ENCODE data around the gene SYT1. TPM values are rescaled to one million over a fixed set of nuclear protein-coding genes. Genes with fewer than 3 reads are reported as not detected.

Gene SYT1
- total RNA-seq, 1 donor from 2014 or later = 0.36 TPM

DNA sequence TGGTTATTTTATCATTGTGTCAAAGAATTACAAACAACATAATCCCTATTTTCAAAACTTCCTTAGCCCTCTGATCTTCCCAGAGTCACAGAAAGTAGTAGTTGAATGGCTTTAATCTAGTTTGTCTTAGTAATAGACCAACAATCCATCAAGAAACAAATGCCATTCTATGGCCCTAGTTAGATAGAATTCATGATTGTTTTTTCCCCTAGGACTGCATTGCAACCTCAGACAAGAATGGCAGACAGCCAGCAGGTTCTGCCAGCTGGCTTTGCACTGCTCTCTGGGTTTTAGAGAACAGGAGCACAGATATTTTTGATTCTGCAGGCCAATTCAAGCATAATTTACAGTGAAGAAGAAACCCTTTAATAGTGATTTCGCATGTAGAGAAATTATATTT is 33.8 kb downstream of the SYT1 start:
- ATAC-seq = no peak

DNA sequence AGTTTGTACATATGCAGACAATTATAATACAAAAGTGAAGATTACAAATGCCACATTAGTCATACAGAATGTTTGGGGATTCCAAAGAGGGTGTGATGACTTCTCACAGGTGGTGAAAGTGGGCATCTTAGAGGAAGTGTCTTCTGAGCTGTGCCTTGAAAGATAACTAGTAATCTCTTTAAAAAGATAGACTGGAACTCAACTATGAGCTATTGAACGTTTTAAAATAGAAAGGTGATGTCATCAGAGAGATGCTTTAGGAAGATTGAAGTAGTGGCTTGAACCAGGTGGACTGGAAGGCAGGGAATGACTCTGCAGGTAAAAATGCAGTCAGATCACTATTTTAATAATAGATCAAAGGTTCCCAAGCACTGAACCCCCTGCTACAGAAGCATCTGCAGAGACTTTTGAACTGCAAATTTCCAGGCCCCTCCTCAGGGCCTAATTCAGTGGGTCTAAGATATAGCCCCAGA is 50.3 kb downstream of the SYT1 start:
- no peak for ATAC-seq

DNA sequence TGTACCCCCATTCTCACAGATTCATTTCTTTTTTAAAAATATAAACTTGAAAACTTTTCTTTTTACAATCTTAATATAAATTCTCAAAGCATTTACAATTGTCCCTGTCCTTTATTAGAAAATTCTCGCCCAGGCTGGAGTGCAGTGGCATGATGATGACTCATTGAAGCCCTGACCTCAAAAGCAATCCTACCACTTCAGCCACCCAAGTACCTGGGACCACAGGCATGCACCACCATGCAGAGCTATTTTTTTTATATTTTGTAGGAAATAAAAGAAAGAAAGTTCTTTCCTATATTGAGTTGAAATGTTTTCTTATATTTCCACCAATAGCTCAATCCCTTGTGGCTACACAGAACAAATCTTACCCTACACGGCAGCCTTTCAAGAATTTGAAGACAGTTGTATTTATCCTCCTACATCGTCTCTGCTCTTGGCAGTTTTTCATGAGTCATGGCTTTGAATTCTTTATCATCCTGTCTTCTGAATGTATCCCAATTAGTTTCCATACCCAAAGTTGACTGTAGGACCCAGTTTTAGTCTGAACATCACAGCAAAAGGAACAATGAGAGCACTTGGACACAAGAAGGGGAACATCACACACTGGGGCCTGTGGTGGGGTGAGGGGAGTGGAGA is 52.4 kb downstream of the SYT1 start:
- no peak for ATAC-seq

DNA sequence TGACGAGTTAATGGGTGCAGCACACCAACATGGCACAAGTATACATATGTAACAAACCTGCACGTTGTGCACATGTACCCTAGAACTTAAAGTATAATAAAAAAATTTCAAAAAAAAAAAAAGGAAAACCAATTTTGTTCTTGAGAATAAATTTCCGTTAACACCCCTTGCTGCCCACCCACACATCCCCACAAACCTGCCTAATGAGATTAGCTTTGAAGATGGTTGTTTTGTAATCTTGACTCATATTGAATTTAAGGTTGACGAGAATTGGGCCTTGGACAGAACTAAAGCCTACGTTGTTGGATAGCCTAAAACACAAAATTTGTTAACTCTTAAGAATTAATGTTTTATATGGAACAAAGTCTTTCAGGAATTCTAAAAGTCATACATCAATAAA is 52.9 kb downstream of the SYT1 start:
- ATAC-seq = no peak

DNA sequence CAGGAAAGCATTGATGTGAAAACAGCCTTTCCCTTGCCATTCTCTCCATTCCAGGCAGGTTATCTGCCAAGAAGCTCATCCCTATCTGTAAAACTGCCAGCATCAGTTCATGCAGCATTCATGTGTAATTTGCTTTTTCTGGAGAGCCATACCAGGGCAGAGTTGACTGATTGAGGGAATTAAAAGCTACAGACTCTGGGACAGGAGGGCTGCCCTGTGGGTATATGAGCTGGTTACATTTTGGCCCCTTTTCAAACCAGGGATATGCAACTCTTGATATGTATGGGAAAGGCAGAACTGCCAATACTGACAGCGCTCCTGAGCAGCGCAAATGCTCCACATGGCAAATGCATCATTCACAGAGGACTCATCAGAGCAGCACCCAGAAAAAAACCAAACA is 53.7 kb downstream of the SYT1 start:
- no peak for ATAC-seq

DNA sequence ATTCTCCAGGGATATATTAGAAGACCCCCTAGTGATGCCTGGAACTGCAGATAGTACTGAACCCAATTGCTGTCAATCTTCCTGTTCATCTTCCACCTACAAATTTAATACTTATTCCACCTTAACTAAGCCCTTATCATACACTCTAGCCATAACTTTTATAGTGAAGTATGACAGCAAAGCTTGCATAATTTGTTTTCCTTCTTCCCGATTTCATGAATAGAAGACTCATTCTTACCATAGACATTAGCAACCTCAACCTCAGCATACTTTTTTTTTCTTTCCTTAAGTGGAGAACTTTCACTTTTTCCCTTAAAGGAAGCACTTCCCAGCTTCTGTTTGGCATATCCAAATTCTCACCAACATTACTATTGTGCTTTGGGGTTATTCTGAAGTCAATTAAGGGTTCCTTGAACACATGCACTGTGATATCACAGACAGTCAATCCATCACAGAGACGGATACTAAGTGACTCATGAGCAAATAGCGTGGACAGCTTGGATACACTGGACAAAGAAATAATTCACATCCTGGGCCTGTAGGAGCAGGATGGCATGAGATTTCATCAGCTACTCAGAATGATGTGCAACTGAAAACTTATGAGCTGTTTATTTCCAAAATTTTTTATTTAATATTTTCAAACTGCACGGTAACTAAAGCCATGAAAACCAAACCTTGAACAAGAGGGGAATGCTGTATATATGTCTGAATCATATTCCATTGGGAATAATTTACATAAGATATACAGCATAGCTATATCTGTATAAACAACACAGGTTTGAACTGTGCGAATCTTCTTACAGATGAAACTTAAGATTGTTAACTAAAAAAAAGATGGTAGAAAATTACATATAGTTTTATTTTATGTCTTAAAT is 63.9 kb downstream of the SYT1 start:
- ATAC-seq = peak; percentile 67

DNA sequence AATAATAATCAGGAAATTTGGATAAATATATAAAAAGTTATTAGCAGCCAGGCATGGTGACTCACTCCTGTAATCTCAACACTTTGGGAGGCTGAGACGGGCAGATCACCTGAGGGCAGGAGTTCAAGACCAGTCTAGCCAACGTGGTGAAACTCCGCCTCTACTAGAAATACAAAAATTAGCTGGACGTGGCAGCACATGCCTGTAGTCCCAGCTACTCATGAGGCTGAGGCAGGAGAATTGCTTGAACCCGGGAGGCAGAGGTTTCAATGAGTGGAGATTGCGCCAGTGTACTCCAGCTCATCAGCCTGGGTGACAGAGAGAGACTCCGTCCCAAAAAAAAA is 64.5 kb downstream of the SYT1 start:
- no peak for ATAC-seq

DNA sequence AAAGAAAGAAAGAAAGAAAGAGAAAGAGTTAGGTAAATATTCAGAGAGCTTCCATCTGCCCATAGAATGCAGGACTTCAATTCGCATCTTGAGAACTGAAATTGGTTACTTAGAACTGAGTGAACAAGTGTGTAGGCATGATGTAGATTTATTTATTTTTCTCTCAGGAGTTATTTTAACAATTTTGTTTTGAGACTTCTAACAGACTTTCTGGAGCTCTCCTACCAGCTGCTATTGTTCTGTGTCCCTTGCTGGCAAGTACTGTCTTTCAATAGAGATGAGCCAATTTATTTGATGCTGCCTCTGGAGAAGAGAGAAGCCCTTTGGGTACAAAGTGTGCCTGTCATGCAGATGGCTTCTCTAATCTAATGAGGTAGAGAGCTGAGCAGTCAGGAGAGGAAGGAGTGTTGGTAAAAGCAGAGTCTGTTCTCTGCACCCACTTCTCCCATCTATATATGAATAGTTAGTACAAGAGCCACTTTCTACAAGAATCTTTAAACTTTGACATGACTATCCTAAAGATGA is 67.0 kb downstream of the SYT1 start:
- no peak for ATAC-seq

DNA sequence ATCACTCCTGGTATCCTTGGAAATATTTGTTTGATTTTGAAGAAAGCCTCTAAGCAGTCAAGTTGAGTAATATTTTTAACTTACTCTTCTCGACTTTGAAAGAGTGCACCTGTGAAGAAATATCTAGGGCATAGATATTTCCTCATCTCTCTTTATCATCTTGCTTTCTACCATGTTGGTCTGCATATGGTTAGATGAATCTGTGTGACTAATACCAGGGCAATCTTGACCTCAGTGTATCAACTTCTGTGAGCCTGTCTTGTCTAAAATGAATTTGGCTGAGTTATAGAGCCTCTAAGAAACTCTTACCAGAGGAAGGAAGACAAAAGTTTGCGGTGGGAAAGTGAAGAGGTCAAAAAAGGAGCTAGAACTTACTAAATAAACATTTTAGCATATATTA is 68.4 kb downstream of the SYT1 start:
- no peak for ATAC-seq

DNA sequence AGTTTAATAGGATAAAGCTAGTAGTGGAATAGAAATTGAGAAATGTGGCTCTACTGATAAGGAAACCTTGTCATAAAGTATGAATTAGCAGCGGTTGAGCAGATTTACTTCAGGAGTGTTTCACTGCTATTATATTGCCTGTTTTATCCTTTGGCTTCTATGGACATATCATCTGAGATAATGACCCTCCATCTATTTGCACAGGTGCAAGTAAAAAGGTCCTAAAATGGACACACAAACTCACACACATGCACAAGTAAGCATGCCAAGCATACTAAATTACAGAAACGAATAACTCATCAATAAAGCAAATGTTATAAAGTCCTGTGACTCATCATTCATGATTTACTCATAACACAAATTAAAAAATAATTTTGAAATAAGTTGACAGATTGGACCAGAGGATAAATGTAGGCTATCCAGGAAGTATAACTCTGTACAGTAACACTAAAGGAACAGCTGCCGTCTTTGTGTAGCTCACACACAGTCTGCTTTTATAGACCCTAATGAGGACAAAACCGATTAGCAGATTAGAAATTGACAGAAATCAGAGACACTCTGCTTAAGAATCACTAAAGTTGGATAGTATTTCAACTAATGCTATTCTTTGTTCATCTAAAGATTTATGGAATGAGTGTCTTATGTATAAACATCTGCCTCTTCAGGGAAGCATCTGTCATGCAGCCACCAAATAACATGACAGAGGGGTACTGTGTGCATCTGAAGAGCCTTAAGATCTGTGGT is 73.9 kb downstream of the SYT1 start:
- no peak for ATAC-seq

DNA sequence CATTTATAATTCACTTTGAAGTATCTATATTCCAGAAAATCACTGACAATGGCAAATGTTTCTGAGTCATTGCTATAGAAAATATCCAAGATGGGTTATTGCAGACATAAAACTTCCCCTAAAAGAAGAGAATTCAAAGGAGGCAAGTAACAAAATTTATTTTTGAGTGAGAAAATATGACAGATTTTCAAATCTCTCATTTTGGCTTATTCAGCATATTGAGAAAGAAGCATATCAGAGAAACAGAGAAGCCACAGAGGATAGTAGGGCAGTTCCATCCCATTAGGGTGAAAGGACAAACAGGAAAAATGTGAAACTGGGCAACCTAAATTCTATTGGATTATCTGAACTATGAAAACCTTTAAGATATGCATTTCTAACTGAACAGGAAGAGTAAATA is 85.0 kb downstream of the SYT1 start:
- no peak for ATAC-seq

DNA sequence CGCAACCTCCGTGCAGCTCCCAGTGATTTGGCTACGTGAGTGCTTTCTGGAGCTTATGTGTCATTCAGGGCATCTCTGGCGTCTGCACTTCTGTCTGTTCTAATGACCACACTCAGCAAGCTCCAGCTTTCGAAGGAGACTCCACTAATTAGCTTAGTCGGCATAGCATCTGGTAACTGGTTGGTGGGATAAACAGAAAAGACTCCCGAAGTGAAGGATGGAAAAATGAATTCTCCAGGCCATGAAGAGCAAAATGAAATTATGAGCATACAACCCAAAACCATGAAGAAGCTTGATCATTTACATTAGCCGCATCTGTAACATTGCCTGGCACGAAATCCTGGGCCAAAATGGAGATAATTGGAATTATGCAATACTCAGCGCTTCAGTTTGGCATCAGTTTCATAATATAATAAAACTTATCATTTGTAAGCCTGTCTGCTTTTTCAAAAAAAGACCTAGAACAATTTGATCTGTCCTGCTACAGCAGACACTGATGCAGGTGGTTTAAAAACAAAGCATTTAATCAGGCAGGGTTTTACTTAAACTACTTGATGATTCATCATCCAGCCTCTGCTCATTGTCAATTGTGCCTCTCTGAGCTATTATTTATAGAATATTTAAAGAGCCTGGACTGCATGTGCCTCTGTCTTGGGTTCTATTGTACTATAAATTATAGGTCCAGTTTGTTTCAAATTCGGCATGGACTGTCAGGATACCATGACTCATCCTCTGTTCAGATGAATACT is 87.4 kb downstream of the SYT1 start:
- ATAC-seq = no peak

DNA sequence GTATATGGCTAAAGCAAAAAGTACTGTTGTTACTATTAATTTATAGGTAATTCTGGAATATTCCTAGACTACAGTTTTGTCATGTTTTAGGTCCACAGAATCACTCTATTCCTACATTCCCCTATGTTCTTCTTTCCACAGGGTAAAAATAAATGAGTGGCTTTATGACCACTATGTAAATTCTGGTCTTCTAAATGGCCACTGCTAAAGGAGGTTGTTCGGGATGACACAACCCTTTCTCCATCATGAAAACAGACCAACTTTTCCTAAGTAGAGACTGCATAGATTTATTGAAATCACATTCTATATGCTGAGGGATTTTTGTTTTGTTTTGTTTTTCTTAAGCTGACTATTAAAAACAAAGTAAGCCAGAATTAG is 88.0 kb downstream of the SYT1 start:
- no peak for ATAC-seq

DNA sequence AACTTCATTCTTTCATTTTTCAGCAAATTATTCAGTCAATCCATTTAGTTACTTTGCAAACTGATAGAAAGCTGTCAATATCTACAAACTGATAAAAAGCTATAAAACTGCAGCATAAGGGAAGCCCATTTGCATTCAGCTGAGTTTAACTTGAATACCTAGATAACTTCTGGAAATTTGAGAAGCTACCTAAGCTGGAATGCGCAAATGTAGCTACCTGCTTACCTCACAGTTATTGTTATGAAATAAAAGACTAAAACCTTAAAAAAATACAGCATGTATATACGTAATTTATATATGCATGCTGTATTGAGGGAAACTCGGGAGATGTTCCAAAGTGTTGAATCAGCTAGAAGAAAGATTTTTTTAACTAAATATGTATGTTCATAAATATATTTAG is 94.4 kb downstream of the SYT1 start:
- no peak for ATAC-seq

DNA sequence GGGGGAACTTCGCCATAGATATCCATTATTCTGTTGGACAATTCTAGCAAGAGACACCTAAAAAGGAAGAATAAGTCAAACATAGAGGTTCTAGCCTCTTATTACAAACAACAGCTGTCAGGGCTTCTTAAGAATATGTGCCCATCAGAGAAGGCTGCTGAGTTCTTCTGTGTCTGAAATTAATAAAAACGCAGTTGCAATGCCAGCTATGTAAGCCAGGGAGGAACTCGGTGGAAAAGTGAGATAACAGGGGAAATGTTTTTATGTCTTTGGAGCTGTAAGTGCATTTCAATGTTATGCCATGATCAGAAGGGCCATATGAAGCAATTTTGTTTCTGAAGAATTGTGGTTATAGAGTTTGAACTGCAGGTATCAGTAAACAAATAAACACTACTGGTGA is 95.0 kb downstream of the SYT1 start:
- ATAC-seq = no peak

DNA sequence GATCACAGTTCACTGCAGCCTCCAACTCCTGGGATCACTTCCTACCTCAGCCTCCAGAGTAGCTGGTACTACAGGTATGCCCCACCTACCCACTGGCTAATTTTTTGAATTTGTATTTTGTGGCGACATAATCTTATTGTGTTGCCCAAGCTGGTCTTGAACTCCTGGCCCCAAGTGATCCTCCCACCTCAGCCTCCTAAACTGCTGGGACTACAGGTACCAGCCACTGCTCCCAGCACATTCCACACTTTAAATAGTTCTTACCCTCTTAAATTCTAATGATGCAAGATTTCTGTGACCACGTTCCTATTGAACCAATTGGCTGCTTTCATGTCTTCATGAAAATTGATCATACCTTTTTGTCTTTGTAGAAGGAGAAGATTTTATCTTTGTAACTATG is 96.6 kb downstream of the SYT1 start:
- ATAC-seq = no peak

DNA sequence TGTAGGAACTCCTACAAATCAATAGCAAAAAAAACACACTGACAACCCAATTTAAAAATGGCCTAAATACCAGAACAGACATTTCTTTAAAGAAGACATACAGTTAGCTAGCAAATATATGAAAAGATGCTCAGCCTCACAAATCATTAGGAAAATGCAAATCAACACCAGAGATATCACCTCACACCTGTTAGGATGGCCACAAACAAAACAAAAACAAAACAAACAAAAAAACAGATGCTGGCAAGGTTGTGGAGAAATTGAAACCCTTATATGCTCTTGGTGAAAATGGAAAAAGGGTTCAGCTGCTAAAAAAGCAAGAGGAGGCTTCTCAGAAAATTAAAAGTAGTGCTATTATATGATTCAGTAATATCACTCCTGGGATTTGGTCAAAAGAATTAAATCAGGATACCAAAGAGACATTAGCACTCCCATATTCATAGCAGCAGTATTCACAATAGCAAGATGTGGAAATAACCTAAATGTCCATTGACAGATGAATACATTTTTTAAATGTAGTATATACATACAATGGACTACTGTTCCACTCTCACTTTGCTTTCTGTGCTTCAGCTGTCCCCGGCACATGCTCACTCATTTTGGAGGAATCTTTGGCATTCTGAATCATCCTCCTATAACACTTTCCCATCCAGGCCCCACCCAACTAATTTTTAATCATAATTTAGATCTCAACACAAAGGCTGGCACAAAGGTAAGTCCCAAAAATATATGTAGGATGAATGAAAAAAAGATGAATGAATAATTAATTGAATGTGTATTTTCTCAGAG is 99.1 kb downstream of the SYT1 start:
- ATAC-seq = no peak

DNA sequence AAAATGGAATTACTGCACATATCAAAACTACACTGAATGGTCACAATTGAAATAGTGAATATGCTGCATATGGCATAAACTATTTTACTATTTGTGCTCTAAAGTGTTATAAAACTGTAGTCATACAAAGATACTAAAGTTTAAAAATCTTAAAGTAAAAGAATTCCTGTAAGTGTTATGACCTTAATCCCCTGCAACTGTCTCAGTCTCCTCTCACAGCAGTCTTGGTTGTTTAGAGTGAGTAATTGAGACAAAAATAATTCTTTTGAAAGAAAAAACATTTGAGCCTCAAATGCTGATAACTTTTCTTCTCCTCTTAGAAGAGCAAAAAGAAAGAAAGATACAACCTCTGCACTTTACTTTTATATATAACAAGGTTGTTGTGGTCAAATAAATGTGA is 99.9 kb downstream of the SYT1 start:
- no peak for ATAC-seq

DNA sequence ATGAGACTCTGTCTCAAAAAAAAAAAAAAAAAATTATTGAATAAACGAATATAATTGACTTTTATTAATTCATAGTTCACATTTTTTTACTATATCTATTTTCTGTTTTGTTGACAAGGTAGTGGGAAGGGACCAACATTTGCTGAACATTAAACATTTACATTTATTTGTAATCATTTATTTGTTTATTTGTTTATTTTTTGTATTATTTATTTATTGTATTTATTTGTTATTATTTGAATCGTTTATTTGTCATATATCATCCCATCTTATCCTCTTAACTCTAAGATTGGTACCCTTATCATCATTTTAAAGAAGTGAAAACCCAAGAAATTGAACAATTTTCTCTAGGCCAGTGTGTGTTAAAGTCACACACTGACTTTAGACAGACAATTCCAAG is 101.5 kb downstream of the SYT1 start:
- no peak for ATAC-seq

DNA sequence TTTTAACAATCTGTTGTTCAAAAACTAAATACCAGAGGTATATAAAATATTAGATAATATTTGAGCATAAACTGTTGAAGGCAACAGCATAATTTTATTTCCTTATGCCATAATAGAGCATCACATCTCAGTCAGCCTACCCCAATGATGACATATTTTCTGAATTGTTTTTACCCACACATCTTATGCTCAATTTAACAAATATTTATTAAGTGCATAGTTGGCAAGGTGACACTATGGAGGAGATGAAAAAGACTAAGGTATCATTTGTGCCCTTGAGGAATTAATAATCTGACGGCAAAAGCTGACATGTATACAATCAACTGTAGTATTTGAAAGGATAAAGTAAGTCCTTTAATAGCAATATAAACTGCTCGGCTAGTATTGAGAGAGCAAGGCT is 102.4 kb downstream of the SYT1 start:
- ATAC-seq = no peak

DNA sequence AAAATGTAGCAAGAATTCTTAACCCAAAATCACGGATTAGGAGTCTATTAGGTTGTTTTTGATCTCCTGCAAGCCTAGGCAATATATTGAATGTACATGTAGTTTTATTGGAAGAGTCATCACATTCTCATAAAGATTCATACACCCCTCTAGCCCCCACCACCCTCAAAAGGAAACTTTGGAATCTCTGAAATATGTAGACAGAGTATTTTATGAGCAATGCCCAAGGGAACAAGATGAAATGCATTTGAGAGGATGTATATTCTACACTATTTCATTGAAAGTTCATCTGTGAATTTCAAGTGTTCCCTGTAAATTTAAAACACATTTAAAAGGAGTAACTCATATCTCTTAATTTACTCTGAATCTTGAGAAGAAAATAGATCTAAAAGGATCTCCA is 103.7 kb downstream of the SYT1 start:
- ATAC-seq = no peak

DNA sequence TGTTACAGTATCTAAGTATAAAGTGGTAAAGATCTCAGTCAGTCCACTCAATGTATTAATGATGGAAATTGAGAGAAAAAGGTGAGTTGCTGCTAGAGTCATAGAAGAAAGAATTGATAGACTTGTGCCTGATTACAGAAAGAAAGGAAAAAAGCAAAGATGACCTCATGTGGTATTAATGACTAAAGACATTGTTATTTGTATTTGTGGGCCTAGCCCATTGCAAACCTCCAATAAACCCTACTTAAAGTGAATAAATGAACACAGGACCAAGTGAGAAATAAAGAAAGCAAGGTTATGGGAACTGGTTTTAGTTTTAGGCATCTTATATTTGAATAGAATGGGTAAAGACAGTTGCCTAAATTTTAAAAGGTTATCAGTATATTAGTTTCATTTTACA is 105.5 kb downstream of the SYT1 start:
- no peak for ATAC-seq

Measured in esophagus mucosa (tissue), 1 donor.